GM13976 (cell line): Measurements from ENCODE around the gene ICAM2.

Experiments
- DNase-seq: peaks from one replicate; pipeline ENCODE4 v3.0.0; 2012; ENCODE audit warnings: low spot score
- CTCF ChIP-seq: IDR thresholded peaks from 2 replicates; pipeline ENCODE4 v1.5.1; 2012; ENCODE audit warnings: borderline replicate concordance, mild to moderate bottlenecking; ENCODE audit not compliant: insufficient read depth; ENCODE audit errors: extremely low read depth, missing control alignments, control extremely low read depth
- in situ Hi-C: fragments of 300-500 bp; cut with MboI; formaldehyde crosslinking; loops from one replicate; pipeline ENCODE4 v1.12.0; 2022; ENCODE audit warnings: low sequenced_read_pairs, mixed read lengths, inconsistent platforms; ENCODE audit not compliant: unreplicated experiment

Gene ICAM2

GRCh38 chr17:64020056-64020766, at the start of gene ICAM2:
Gene ICAM2 (minus strand): TSS chr17:64020633. CDS start chr17:64006691, 13,942 bp downstream.
- peak; percentile 74 for DNase-seq
- no peak for TF ChIP-seq CTCF
- in situ Hi-C loops: loop anchor here (5.0 to 10.0 kb wide), 2 partner anchors 105 to 122 kb away; partner anchors contain the start of genes CSHL1 and GH1

- in situ Hi-C loops: loop anchor here (10.0 kb wide), 1 partner anchor 55 kb away; no protein-coding TSS in a partner anchor
- DNase-seq: no peak
- no peak for TF ChIP-seq CTCF
Observed at GRCh38 chr17:64070213-64070612, 49.8 kb upstream of the ICAM2 start.

- in situ Hi-C loops: no loop called here
Observed at GRCh38 chr17:64069143-64069542, 48.7 kb upstream of the ICAM2 start.

GRCh38 chr17:64067657-64068056, 47.2 kb upstream of the ICAM2 start:
- in situ Hi-C loops: no loop called here
- TF ChIP-seq CTCF: no peak
- no peak for DNase-seq

More at GRCh38 chr17:64069143-64069542, 48.7 kb upstream of the ICAM2 start:
- no peak for DNase-seq
- no peak for TF ChIP-seq CTCF

- in situ Hi-C loops: no loop called here
- DNase-seq: no peak
- no peak for TF ChIP-seq CTCF
Observed at GRCh38 chr17:64066716-64067115, 46.3 kb upstream of the ICAM2 start.

- in situ Hi-C loops: no loop called here
- no peak for DNase-seq
- no peak for TF ChIP-seq CTCF
Observed at GRCh38 chr17:64065161-64065560, 44.7 kb upstream of the ICAM2 start.
